Measurements from ENCODE around the gene UTP3. TPM values are rescaled to one million over a fixed set of nuclear protein-coding genes. Genes with fewer than 3 reads are reported as not detected.
"Not testable (repeated sequence)": the region's sequence is repeated elsewhere in the genome, so short reads cannot be mapped to it uniquely, and the experiment has no call there.

UTP3 gene
- total RNA-seq, 1 donor from 2014 or later = 46.3 TPM

DNA sequence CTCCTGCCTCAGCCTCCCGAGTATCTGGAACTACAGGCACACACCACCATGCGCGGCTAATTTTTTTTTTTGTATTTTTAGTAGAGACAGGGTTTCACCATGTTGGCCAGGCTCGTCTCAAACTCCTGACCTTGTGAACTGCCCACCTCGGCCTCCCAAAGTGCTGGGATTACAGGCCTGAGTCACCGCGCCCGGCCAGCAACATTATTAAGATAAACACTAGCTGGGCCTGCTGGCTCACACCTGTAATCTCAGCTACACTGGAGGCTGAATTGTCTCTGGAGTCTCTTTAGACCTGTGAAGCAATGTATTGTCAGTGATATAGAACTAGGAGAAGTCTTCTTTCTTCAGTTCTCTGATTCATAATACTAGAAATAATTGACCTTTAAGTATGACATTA is 10.1 kb downstream of the UTP3 start:
- H3K4me1 Mint-ChIP-seq (ENCODE audit: low read depth); DNase-seq (ENCODE audit: low spot score); H3K4me3 Mint-ChIP-seq (ENCODE audit: low read depth); H3K36me3 Mint-ChIP-seq (ENCODE audit: low read depth); H3K27me3 Mint-ChIP-seq (ENCODE audit: low read depth); H3K27ac Mint-ChIP-seq; intact Hi-C loops (cut with micrococcal nuclease); H3K9me3 Mint-ChIP-seq: not testable (repeated sequence)

DNA sequence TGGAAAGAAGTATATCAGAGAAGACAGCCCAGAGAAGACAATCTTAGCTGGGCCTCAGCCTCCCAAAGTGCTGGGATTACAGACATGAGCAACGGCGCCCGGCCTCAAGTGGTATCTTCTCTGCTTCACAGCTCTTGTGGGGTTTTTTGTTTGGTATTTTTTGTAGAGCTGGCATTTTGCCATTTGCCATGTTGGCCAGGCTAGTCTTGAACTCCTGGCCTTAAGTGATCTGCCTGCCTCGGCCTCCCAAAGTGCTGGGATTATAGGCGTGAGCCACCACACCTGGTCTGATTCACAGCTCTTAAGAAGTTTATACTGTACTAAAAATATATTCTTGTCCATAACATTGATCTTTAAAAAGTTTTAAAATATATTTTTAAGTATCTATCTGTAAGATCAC is 12.4 kb downstream of the UTP3 start:
- H3K27me3 Mint-ChIP-seq (ENCODE audit: low read depth) = no peaks in the 10 kb centered on the region
- no peaks in the 10 kb centered on the region for H3K36me3 Mint-ChIP-seq (ENCODE audit: low read depth)
- intact Hi-C loops (cut with micrococcal nuclease) = no loop called here
- DNase-seq (ENCODE audit: low spot score) = no peak
- no peak overlapping the region for H3K4me3 Mint-ChIP-seq (ENCODE audit: low read depth)
- peaks cover 10% of the 10 kb centered on the region for H3K4me1 Mint-ChIP-seq (ENCODE audit: low read depth)
- no peak overlapping the region for H3K27ac Mint-ChIP-seq
- no peaks in the 10 kb centered on the region for H3K9me3 Mint-ChIP-seq

DNA sequence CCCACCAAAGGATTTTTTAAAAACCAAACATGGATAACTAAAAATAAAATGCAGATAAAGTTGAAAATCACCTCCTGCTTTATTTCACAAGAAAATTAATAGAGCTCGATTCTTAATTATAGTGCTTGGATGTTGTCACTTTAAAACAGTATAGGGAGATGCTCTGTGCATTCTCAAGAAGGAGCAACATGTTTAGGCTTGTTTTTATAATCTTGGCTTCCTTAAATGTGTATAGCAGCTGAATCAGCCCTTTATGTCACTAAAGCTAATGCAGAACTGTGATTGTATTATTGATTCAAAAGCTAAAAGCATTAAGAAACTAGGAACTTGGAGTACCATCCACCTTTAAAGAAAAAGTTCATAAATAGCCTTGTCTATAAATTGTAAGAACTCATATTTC is 12.9 kb downstream of the UTP3 start:
- Mint-ChIP-seq H3K4me3 (ENCODE audit: low read depth) (no peak overlapping the region), H3K36me3 (ENCODE audit: low read depth) (no peaks in the 10 kb centered on the region), H3K27ac (no peak overlapping the region), H3K27me3 (ENCODE audit: low read depth) (no peaks in the 10 kb centered on the region), H3K9me3 (no peaks in the 10 kb centered on the region), H3K4me1 (ENCODE audit: low read depth) (peaks cover 16% of the 10 kb centered on the region)
- no peak for DNase-seq (ENCODE audit: low spot score)
- intact Hi-C loops (cut with micrococcal nuclease) = no loop called here

DNA sequence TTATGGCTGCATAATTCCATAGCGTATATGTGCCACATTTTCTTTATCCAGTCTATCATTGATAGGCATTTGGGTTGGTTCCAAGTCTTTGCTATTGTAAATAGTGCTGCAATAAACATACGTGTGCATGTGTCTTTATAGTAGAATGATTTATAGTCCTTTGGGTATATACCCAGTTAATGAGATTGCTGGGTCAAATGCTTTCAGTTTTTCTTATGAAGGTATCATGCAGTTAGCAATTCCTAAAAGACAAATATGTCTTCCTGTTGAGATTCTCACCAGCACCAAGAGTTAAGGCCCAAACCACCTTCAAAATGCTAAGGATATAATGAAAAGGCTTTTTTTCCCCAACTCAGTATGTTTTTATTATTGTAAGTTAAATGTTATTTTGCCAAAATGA is 14.3 kb downstream of the UTP3 start:
- H3K9me3 Mint-ChIP-seq; H3K27me3 Mint-ChIP-seq (ENCODE audit: low read depth); intact Hi-C loops (cut with micrococcal nuclease); DNase-seq (ENCODE audit: low spot score); H3K4me3 Mint-ChIP-seq (ENCODE audit: low read depth); H3K36me3 Mint-ChIP-seq (ENCODE audit: low read depth); H3K27ac Mint-ChIP-seq: not testable (repeated sequence)
- peaks cover 22% of the 10 kb centered on the region for H3K4me1 Mint-ChIP-seq (ENCODE audit: low read depth)

DNA sequence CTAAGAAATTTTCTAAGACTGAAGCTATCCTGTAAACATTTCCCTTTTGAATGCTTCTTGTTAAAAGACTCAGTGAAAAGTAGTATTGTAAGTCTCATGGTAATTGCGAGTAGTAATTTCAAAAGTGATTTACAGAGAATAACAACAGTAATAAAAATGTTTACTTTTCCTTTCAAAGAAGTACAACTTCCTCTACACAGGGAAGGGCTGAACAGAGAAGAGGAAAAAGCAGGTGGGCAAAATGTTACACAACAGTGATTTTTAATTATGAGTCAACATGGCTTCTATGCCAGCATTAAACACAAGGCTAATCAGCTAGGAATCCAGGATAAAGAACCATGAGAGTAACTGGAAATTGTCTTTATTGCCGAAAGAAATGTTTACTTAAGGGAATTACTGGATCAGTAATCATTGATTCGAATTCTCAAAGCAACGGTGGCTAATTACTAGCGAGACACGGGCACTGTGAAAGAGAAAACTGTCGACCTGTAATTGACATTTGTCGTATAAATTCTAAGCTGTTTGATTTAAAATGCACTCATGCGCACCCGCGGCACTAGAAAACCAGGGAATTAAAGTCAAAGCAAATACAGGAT is 15.4 kb downstream of the UTP3 start:
- Mint-ChIP-seq H3K4me1 (ENCODE audit: low read depth) (peaks cover 22% of the 10 kb centered on the region), H3K27ac (peak overlapping the region; percentile 81), H3K4me3 (ENCODE audit: low read depth) (peak overlapping the region; percentile 84), H3K9me3 (no peaks in the 10 kb centered on the region), H3K36me3 (ENCODE audit: low read depth) (no peaks in the 10 kb centered on the region), H3K27me3 (ENCODE audit: low read depth) (no peaks in the 10 kb centered on the region)
- intact Hi-C loops (cut with micrococcal nuclease) = loop anchor here (2.0 kb wide), 1 partner anchor 135 kb away; the partner anchor contains the start of gene GRSF1
- no peak for DNase-seq (ENCODE audit: low spot score)

DNA sequence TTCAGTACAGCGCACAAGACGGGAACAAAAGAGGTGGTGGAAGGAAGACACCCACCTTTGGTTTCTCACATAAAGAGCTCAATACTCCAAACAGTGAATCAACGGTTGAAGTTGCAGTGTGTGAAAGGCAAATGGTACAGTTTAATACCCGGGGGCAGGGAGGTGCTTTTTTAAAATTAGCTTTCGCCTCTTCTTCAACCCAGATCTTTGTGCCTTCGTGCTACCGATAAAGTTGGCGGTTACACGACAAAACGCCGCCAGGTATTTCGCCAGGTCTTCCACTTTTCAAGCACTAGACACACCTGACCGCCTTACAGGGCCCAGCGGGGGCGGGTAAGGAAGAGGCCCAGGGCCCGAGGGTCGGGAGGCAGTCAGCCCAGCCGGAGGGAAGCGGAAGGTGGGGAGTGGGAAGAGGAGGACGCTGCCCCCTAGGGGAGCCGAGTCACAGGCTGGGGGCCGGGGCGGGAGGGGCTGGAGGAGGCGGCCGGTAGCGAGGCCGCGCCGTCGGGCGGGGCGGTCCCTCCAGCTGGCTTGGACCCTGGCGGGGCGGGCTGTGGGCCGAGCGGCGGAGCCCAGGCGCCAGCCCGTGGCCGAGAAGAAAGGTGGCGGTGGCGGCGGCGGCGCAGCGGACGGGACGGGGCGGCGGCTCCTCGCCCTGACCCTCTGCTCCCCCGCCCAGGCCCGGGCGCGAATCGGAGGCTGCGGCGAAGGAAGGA is 16.0 kb downstream of the UTP3 start:
- H3K27me3 Mint-ChIP-seq (ENCODE audit: low read depth) = no peaks in the 10 kb centered on the region
- H3K4me1 Mint-ChIP-seq (ENCODE audit: low read depth) = peaks cover 25% of the 10 kb centered on the region
- intact Hi-C loops (cut with micrococcal nuclease) = loop anchor here (2.0 kb wide), 1 partner anchor 134 kb away; the partner anchor contains the start of gene GRSF1
- peak overlapping the region; percentile 84 for H3K4me3 Mint-ChIP-seq (ENCODE audit: low read depth)
- peak; percentile 40 for DNase-seq (ENCODE audit: low spot score)
- H3K27ac Mint-ChIP-seq = peak overlapping the region; percentile 81
- H3K36me3 Mint-ChIP-seq (ENCODE audit: low read depth) = no peaks in the 10 kb centered on the region
- no peaks in the 10 kb centered on the region for H3K9me3 Mint-ChIP-seq

DNA sequence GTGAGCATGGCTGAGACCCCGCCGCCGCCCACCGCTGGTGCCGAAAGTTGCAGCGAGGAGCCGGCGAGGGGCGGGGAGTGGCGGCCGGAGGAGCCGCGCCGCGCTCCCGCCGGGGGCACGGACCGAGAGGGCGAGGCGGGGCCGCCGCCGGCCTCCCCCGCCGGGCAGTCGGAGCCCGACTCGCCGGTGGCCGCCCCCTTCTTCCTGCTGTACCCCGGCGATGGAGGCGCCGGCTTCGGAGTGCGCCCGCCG is 16.5 kb downstream of the UTP3 start:
- no peaks in the 10 kb centered on the region for H3K27me3 Mint-ChIP-seq (ENCODE audit: low read depth)
- H3K27ac Mint-ChIP-seq = peak overlapping the region; percentile 38
- no peaks in the 10 kb centered on the region for H3K9me3 Mint-ChIP-seq
- H3K36me3 Mint-ChIP-seq (ENCODE audit: low read depth) = no peaks in the 10 kb centered on the region
- H3K4me3 Mint-ChIP-seq (ENCODE audit: low read depth) = peak overlapping the region; percentile 57
- peaks cover 30% of the 10 kb centered on the region for H3K4me1 Mint-ChIP-seq (ENCODE audit: low read depth)
- intact Hi-C loops (cut with micrococcal nuclease) = loop anchor here (1.0 to 5.0 kb wide), 6 partner anchors 17 to 292 kb away; partner anchors contain the start of genes GRSF1, MOB1B and UTP3
- no peak for DNase-seq (ENCODE audit: low spot score)

DNA sequence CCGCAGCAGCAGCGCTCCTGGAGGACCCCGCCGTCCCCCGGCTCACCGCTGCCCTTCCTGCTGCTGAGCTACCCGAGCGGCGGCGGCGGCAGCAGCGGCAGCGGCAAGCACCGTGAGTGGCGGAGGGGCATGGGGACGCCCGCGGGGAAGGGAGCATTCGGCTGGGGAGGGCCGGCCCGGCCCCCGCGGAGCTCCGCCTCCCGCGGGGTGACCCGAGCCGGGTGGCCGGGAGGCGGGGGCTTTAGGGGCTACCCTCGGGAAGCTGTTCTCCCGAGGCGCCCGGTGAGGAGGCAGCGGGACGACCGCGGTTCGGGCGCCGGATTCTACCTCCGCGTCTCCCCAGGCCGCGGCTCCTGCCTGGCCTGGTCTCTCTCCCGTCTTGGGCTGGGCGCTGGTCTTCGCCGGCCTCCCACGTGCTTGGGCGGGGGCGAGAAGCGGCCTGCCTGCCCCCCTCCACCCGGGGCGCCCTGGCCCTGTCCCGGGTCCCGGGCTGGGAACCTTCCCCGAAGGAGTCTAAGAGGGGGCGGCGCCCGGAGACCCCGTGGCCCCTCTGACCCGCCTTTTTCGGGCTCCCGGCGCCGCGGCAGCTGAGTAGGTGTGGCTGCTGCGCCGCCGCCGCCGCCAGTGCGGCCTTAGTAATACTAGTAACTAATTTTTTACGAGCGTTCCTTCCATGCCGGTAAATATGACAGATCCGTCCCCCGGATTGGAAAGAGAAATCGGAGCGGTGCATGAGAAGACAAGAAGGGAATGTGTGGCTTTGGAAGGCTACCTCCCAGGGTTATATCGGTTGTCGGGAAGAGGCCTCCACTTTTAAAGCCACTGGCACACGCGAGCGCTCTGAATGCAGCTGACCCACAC is 17.1 kb downstream of the UTP3 start:
- DNase-seq (ENCODE audit: low spot score) = peak; percentile 66
- peak overlapping the region; percentile 84 for H3K27ac Mint-ChIP-seq
- intact Hi-C loops (cut with micrococcal nuclease) = loop anchor here (1.0 to 5.0 kb wide), 6 partner anchors 17 to 292 kb away; partner anchors contain the start of genes GRSF1, MOB1B and UTP3

DNA sequence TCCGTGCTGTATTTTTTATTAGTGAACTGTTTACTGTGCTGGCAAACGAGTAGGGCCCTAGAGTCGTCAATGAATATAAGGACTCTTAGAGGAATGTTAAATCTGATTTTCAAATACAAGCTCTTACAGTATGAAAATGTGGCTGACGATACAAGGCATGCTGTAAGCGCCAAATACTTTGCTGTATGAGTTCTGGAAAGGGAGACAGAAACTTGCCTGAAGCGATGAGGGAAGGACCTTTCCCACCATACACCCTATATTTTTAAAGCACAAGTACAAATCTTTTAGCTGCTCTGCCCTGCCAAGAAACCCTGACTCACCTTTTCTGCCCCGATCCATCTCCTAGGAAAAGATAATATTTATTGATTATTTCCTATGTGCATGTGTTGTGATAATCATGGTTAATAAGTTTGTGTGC is 17.7 kb downstream of the UTP3 start:
- Mint-ChIP-seq H3K27me3 (ENCODE audit: low read depth) (no peaks in the 10 kb centered on the region), H3K9me3 (no peaks in the 10 kb centered on the region), H3K27ac (peak overlapping the region; percentile 84), H3K4me3 (ENCODE audit: low read depth) (peak overlapping the region; percentile 89), H3K4me1 (ENCODE audit: low read depth) (peaks cover 31% of the 10 kb centered on the region), H3K36me3 (ENCODE audit: low read depth) (no peaks in the 10 kb centered on the region)
- DNase-seq (ENCODE audit: low spot score) = no peak
- intact Hi-C loops (cut with micrococcal nuclease) = loop anchor here (5.0 kb wide), 2 partner anchors 196 to 291 kb away; partner anchors contain the start of gene MOB1B

More for the DNA sequence above, 17.1 kb downstream of the UTP3 start:
- Mint-ChIP-seq H3K4me3 (ENCODE audit: low read depth) (peak overlapping the region; percentile 89), H3K4me1 (ENCODE audit: low read depth) (peaks cover 31% of the 10 kb centered on the region), H3K9me3 (no peaks in the 10 kb centered on the region), H3K27me3 (ENCODE audit: low read depth) (no peaks in the 10 kb centered on the region), H3K36me3 (ENCODE audit: low read depth) (no peaks in the 10 kb centered on the region)

DNA sequence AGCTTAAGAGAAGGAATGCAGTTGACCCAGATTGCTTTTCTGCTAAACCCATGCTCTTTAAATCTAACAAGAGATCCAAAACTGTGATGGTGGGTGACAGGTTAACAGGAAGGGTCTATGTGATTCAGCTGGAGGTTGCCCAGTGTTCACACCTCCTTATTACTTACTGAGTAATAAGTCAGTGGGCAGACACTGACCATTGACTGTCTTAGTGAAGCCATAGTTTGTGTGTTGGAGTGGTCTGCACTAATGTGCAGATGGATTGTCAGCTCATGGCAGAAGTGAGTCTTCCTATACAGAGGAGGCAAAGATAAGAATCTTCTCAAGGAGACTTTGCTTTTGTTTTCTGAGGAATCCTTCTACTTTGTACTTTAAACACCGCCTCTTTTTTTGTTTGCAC is 18.2 kb downstream of the UTP3 start:
- no peak for DNase-seq (ENCODE audit: low spot score)
- H3K4me3 Mint-ChIP-seq (ENCODE audit: low read depth) = peak overlapping the region; percentile 89
- H3K36me3 Mint-ChIP-seq (ENCODE audit: low read depth) = no peaks in the 10 kb centered on the region
- H3K27me3 Mint-ChIP-seq (ENCODE audit: low read depth) = no peaks in the 10 kb centered on the region
- peaks cover 31% of the 10 kb centered on the region for H3K4me1 Mint-ChIP-seq (ENCODE audit: low read depth)
- H3K27ac Mint-ChIP-seq = peak overlapping the region; percentile 84
- no peaks in the 10 kb centered on the region for H3K9me3 Mint-ChIP-seq
- intact Hi-C loops (cut with micrococcal nuclease) = loop anchor here (5.0 kb wide), 2 partner anchors 196 to 291 kb away; partner anchors contain the start of gene MOB1B

DNA sequence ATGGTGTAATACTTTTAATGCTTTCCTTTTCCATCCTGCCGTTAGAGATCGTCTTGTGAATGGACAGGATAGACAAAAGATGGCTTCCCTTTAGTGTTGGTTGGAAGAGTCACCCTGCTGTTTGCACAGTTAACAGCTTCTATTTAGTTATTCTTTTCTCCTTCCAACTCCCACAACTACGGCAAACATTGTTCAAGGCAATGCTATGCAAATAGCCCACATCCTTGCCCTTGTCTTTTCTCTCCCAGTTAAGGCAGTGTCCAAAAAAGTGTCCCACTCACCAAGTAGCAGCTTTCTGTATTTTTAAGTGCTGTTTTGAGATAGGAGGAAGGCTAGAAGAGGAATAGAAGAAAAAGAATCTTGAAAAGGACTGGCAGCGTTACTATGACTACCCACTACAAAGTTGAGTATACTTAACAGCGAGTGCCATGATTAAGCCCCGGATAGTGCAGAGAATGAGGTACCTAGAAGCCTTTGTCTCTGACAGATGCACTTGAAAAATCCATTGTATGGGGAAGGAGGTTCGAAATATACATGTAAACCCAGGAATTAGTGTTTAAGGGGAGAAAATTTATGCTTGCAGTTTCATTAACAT is 21.4 kb downstream of the UTP3 start:
- H3K36me3 Mint-ChIP-seq (ENCODE audit: low read depth) = no peaks in the 10 kb centered on the region
- H3K4me3 Mint-ChIP-seq (ENCODE audit: low read depth) = no peak overlapping the region
- no peak overlapping the region for H3K27ac Mint-ChIP-seq
- no peaks in the 10 kb centered on the region for H3K27me3 Mint-ChIP-seq (ENCODE audit: low read depth)
- no peaks in the 10 kb centered on the region for H3K9me3 Mint-ChIP-seq
- no peak for DNase-seq (ENCODE audit: low spot score)
- H3K4me1 Mint-ChIP-seq (ENCODE audit: low read depth) = peaks cover 44% of the 10 kb centered on the region
- intact Hi-C loops (cut with micrococcal nuclease) = loop anchor here (5.0 kb wide), 2 partner anchors 193 to 288 kb away; partner anchors contain the start of gene MOB1B

DNA sequence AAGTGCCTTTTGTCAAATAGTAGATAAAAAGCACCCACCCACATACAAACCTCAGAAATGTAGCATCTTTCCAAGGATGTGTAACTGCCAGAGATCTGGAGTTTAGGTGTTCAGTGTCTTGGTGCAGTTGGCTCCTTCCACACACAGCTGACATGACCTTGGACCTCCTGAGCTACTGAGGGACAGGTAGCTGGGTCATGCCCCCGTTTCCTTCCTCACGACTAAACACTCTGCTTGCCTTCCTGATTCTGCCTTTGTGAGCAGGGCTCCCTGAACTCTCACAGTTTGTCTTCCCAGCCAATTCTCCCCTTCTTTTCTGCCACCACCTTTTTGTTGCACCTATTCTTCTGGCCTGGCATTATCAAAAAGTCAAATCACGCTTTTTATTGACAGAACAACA is 23.3 kb downstream of the UTP3 start:
- Mint-ChIP-seq H3K27ac (no peak overlapping the region), H3K36me3 (ENCODE audit: low read depth) (no peaks in the 10 kb centered on the region), H3K4me1 (ENCODE audit: low read depth) (peaks cover 40% of the 10 kb centered on the region), H3K4me3 (ENCODE audit: low read depth) (no peak overlapping the region), H3K27me3 (ENCODE audit: low read depth) (no peaks in the 10 kb centered on the region), H3K9me3 (no peaks in the 10 kb centered on the region)
- intact Hi-C loops (cut with micrococcal nuclease) = no loop called here
- no peak for DNase-seq (ENCODE audit: low spot score)

Measured in activated T-helper 2 cell treated with anti-CD3 and anti-CD28 coated beads, Interferon-gamma antibody, Interleukin-2, Interleukin-4, amounts not matched to agents 10 μg/mL and 5 μg/mL and 100 μg/mL, durations not matched to agents 14 hours and 24 hours and 36 hours (primary cell).